Prostate gland (tissue), 2 donors: ENCODE measurements around the gene MRGPRD. TPM values are rescaled to one million over a fixed set of nuclear protein-coding genes. Genes with fewer than 3 reads are reported as not detected.
A peak's percentile ranks its signal among the peaks of the same experiment; 100 is the strongest.

ENCODE experiments used
- DNase-seq: peaks from one replicate; pipeline ENCODE4 v3.0.0-alpha.2; 2019; ENCODE audit warnings: low spot score
- H3K27ac ChIP-seq, 2 donors: fragments of 200-600 bp; sonication (generic); 2 replicates each; pipeline ENCODE4 v1.5.1; 2017 to 2019
- H3K27me3 ChIP-seq: fragments of 200-600 bp; sonication (generic); replicated peaks from 2 replicates; pipeline ENCODE4 v1.5.1; 2019; ENCODE audit not compliant: insufficient read depth
- H3K36me3 ChIP-seq, 2 donors: fragments of 200-600 bp; sonication (generic); 1 replicate in 1 of 2; 2 replicates in 1 of 2; pipeline versions ENCODE4 v1.5.1 to v1.8.1; 2017 to 2019
- H3K4me1 ChIP-seq: fragments of 200-600 bp; sonication (generic); replicated peaks from 2 replicates; pipeline ENCODE4 v1.5.1; 2019
- H3K4me3 ChIP-seq, 2 donors: fragments of 200-600 bp; sonication (generic); 2 replicates each; pipeline ENCODE4 v1.5.1; 2017 to 2019
- H3K9me3 ChIP-seq: fragments of 200-600 bp; sonication (generic); 2 replicates; pipeline ENCODE4 v1.5.1; 2017
- POLR2A ChIP-seq: fragments of 450-650 bp; IDR thresholded peaks from one replicate; pipeline ENCODE4 v1.6.1; 2016; ENCODE audit warnings: antibody characterized with exemption, mild to moderate bottlenecking
- POLR2AphosphoS5 ChIP-seq: sonication (generic); formaldehyde crosslinking; IDR thresholded peaks from one replicate; pipeline ENCODE4 v1.6.1; 2017; ENCODE audit warnings: antibody characterized with exemption
- WGBS: methylation state at CpG from one replicate; pipeline ENCODE4 v1.1.5; 2018; 5-methylcytosine and 5-hydroxymethylcytosine counted together
- intact Hi-C: fragments of 100-400 bp; cut with DNase I; formaldehyde crosslinking; loops from one replicate; pipeline ENCODE4 v1.14.2; 2022
- total RNA-seq, 2 donors: library from RNA; depleted of rRNA; stranded (reverse); fragments of >200 nt; gene quantifications; one replicate each; pipeline ENCODE4 v1.1.0, GENCODE V29; 2016
- TF ChIP-seq, protein P1 (sequence below), 4 experiments: fragments of 200-600 bp in 2 of 4; fragments of 450-650 bp in 2 of 4; sonication (generic) in 2 of 4; IDR thresholded peaks; 1 replicate in 3 of 4; 2 replicates in 1 of 4; pipeline ENCODE4 v1.5.1; 2016 to 2019; ENCODE audit warnings: antibody characterized with exemption in 4 of 4, mild to moderate bottlenecking in 2 of 4, moderate library complexity in 2 of 4

The MRGPRD gene
- total RNA-seq, 2 donors from 2014 or later, result not detected

- TF ChIP-seq, protein P1, sequence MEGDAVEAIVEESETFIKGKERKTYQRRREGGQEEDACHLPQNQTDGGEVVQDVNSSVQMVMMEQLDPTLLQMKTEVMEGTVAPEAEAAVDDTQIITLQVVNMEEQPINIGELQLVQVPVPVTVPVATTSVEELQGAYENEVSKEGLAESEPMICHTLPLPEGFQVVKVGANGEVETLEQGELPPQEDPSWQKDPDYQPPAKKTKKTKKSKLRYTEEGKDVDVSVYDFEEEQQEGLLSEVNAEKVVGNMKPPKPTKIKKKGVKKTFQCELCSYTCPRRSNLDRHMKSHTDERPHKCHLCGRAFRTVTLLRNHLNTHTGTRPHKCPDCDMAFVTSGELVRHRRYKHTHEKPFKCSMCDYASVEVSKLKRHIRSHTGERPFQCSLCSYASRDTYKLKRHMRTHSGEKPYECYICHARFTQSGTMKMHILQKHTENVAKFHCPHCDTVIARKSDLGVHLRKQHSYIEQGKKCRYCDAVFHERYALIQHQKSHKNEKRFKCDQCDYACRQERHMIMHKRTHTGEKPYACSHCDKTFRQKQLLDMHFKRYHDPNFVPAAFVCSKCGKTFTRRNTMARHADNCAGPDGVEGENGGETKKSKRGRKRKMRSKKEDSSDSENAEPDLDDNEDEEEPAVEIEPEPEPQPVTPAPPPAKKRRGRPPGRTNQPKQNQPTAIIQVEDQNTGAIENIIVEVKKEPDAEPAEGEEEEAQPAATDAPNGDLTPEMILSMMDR (IDR thresholded peaks at IDR 0.05), result no peak
- no peak for TF ChIP-seq POLR2A
- no peak for TF ChIP-seq POLR2AphosphoS5
- Histone ChIP-seq H3K9me3 (no peaks in the 10 kb centered on the region), H3K4me3 (no peak overlapping the region), H3K36me3 (no peaks in the 10 kb centered on the region), H3K27me3 (no peaks in the 10 kb centered on the region), H3K4me1 (peaks cover 3% of the 10 kb centered on the region), H3K27ac (peak overlapping the region in 1 of 2 donors; percentile 33)
- no peak for DNase-seq
- intact Hi-C loops, result no loop called here
Observed at GRCh38 chr11:68997995-68998348, 17.2 kb upstream of the MRGPRD start.

DNA sequence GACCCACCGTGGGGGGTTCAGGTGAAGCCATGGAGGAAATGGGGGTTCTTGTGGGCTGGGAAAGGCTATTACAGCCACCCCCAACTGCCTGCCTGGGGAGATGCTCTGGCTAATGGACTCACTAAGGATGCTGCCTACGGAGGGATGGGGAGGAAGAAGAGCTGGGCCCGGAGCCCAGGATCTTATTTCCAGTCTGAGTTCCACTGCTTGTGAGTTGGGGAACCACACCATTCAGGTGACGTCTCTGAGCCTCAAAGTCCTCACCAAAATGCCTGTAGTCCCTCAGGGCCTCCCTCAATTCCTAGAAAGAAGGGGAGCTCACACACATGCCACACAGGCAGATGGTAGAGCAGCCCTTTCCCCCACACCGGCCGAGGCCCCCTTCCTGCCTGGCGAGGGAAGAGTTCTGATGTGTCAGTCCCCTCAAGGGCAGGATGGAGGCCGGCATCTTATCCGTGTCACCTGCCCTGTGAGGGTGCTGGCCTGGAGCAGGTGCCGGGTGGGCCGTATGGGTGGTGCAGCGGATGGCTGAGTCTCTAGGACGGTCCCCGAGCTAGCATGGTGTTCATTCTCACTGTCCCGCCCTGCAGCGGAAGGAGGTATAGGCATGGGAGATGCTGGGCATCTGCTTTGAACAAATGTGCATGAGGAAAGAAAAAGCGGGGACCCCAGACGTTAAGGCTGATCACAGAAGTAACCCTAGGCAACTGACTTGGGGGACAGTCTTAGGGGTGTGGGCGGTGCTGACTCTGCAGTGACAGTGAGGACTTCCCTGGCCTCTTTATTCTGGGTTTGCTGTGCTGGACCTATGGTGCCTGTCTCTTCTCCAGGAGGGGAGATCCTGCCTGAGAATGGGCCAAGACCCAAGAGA lies 16.6 kb upstream of the MRGPRD start:
- Histone ChIP-seq H3K27ac (peak overlapping the region in 1 of 2 donors; percentile 33), H3K36me3 (no peaks in the 10 kb centered on the region), H3K9me3 (no peaks in the 10 kb centered on the region), H3K27me3 (no peaks in the 10 kb centered on the region), H3K4me3 (no peak overlapping the region), H3K4me1 (peaks cover 3% of the 10 kb centered on the region)
- WGBS, result 86% methylated on average over 19 of the region's 19 CpGs
- TF ChIP-seq POLR2AphosphoS5 (no peak), POLR2A (no peak)
- TF ChIP-seq, protein P1 (IDR thresholded peaks at IDR 0.05), result no peak
- intact Hi-C loops, result no loop called here
- no peak for DNase-seq

DNA sequence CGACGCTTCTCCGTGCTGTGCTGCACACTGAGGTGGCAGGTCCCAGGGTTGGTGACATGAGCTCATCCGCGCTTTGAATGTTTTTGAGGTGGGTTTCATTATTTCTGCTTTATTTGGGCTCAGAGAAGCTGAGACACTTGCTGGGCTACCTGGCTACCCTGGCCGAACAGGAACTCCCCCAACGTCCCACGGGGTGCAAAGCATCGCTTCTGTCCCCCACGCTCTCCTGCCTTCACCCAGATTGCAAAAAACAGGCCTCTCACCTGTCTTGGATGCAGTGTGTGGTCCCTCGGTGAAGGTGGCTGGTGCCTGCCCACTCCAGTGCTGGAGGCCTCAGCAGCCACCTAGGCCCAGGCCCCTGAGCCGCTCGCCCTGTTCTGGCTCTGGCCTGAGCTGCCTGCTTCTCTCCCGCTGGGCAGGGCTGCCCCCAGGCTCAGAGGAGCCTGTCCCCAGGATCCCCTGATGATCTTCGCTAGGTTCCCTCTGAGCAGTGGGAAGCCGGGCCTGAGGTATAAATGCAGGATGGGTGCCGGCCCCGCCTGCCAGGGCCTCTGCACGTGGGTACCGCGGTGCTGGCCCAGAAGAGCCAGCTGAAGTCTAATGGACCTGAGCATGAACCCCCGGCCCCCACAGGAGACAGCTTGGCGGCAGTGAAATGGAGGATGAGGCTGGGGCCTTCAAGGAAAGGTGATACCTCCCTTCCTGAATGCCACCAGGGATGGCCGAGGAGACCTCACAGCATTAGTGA lies 15.8 kb upstream of the MRGPRD start:
- Histone ChIP-seq H3K27me3 (no peaks in the 10 kb centered on the region), H3K4me3 (no peak overlapping the region)
- 94% methylated on average over 23 of the region's 24 CpGs for WGBS

GRCh38 chr11:68994894-68995285 lies 14.1 kb upstream of the MRGPRD start:
- intact Hi-C loops, result no loop called here

More for the DNA sequence above, 15.8 kb upstream of the MRGPRD start:
- no peak for DNase-seq
- Histone ChIP-seq H3K4me1 (peaks cover 3% of the 10 kb centered on the region), H3K9me3 (no peaks in the 10 kb centered on the region), H3K27ac (no peak overlapping the region), H3K36me3 (no peaks in the 10 kb centered on the region)
- TF ChIP-seq, protein P1 (IDR thresholded peaks at IDR 0.05), result no peak
- TF ChIP-seq POLR2A, result no peak
- no peak for TF ChIP-seq POLR2AphosphoS5
- intact Hi-C loops, result no loop called here

More at GRCh38 chr11:68994894-68995285, 14.1 kb upstream of the MRGPRD start:
- Histone ChIP-seq H3K27ac (no peak overlapping the region), H3K36me3 (no peaks in the 10 kb centered on the region), H3K4me3 (no peak overlapping the region), H3K9me3 (no peaks in the 10 kb centered on the region), H3K4me1 (peaks cover 3% of the 10 kb centered on the region), H3K27me3 (no peaks in the 10 kb centered on the region)
- WGBS, result 87% methylated on average over 6 of the region's 6 CpGs
- TF ChIP-seq POLR2AphosphoS5 (no peak), POLR2A (no peak)
- TF ChIP-seq, protein P1 (IDR thresholded peaks at IDR 0.05), result no peak
- no peak for DNase-seq
